T-helper 22 cell (primary cell): Measurements from ENCODE around the gene SIN3B.

ENCODE experiments used
- DNase-seq: peaks from one replicate; pipeline ENCODE4 v3.0.0-alpha.2; 2020; ENCODE audit warnings: low read depth

Gene SIN3B

DNA sequence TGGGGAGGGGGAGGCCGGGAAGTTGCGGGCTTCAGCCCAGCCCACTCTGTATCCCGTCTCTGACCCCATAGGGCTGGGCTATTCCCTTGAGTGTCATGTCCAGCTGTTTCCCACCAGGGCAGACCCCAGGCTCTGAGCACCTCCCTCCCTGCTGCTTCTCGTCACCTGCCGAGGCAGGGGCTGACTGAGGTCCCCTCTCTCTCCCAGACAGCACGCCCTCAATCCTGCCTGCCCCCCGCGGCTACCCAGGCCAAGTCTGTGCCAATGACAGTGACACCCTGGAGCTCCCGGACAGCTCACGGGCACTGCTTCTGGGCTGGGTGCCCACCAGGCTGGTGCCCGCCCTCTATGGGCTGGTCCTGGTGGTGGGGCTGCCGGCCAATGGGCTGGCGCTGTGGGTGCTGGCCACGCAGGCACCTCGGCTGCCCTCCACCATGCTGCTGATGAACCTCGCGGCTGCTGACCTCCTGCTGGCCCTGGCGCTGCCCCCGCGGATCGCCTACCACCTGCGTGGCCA is 60.2 kb downstream of the SIN3B start:
- DNase-seq, result no peak

DNA sequence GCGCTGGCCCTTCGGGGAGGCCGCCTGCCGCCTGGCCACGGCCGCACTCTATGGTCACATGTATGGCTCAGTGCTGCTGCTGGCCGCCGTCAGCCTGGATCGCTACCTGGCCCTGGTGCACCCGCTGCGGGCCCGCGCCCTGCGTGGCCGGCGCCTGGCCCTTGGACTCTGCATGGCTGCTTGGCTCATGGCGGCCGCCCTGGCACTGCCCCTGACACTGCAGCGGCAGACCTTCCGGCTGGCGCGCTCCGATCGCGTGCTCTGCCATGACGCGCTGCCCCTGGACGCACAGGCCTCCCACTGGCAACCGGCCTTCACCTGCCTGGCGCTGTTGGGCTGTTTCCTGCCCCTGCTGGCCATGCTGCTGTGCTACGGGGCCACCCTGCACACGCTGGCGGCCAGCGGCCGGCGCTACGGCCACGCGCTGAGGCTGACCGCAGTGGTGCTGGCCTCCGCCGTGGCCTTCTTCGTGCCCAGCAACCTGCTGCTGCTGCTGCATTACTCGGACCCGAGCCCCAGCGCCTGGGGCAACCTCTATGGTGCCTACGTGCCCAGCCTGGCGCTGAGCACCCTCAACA is 60.8 kb downstream of the SIN3B start:
- no peak for DNase-seq

DNA sequence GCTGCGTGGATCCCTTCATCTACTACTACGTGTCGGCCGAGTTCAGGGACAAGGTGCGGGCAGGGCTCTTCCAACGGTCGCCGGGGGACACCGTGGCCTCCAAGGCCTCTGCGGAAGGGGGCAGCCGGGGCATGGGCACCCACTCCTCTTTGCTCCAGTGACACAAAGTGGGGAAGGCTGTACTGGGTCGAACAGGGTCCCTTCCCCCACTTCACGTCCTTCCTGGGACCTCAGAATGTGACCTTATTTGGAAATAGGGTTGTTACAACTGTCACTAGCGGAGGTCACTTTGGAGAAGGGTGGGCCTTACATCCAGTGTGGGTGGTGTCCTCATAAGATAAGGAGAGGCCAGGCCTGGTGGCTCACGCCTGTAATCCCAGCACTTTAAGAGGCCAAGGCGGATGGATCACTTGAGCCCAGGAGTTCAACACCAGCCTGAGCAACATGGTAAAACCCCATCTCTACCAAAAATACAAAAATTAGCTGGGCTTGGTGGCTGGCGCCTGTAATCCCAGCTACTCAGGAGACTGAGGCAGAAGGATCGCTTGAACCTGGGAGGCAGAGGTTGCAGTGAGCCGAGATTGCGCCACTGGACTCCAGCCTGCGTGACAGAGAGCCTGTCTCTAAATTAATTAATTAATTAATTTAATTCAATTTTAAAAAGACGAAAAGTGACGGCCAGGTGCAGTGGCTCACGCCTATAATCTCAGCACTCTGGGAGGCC is 61.4 kb downstream of the SIN3B start:
- no peak for DNase-seq

DNA sequence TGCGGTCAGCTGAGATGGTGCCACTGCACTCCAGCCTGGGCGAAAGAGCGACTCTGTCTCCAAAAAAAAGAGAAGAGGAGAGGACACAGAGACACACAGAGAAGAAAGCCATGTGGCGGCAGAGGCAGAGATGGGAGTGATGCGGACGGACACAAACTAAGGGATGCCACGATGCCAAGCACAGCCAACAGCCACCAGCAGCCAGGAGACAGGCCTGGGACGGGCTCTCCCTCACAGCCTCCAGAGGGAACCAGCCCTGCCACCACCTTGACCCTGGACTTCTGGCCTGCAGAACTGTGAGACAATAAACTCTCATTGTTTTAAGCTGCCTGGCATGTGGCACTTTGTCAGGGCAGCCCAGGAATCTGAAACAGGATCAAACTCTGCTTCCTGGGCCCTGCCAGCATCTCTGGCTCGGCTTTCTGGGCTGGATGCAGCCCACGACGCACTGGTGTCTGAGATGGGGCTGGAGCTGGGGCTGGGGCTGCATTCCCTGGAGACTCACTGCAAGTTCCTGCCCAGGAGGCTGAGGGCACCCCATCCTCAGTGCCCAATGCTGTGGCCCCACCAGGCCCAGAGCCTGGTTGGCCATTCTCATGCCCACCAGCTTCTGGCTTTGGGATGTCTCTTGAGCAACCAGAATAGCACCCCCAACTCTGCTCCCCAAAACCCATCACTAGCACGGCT is 62.6 kb downstream of the SIN3B start:
- DNase-seq, result no peak

DNA sequence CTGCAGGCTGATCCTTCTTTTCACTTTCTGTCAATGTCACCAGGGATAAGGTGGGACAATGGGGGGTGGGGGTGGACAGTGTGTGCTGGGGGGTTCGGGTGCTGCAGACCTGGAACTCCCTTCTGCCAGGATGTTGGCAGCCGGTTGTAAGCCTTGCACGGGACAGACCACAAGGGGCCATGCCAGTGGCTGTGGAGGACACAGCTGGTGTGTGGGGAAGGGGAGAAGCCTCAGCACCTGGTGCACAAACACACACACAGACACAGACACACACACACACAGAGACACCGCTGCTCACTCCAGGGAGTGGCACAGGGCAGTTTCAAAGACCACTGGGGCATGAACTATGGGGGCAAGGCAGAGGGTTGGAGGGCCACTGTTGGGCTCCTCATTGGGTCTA is 63.2 kb downstream of the SIN3B start:
- DNase-seq, result no peak

DNA sequence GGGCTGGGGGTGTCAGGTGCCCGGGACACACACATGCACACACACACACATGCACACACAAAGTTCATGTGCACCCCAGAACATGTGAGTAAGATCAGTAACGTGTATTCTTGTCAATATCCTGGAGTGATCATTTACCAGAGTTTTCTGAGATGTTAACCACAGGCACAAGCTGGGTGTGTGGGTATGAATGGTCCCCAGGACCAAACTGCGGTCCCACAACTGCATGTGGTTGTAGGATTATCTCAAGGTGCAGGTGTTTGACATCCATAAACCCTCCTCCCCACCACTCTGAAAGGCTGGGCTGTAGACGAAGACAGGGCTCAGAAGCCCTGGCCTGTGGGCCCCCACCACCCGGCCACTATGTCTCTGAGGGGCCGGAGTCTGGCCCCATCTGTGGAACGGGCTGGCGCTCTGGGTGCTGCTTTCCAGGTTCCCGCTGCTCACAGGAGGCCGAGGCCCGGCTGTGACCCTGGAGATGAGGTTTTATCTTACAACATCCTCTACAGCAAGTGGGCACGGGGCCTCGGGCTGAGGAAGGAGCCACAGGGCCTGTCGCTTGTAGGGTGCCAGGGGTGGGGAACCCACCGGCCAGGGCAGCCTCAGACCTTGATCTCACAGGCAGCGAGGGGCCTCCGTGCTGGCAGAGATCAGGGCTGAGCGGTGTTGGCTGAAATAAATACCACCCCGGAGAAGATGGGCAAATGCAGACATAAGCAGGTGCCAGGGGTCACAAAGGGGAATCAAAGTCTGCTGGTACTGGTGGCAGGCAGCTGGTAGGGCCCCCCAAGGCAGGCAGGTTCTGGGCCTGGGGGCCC is 63.9 kb downstream of the SIN3B start:
- no peak for DNase-seq

DNA sequence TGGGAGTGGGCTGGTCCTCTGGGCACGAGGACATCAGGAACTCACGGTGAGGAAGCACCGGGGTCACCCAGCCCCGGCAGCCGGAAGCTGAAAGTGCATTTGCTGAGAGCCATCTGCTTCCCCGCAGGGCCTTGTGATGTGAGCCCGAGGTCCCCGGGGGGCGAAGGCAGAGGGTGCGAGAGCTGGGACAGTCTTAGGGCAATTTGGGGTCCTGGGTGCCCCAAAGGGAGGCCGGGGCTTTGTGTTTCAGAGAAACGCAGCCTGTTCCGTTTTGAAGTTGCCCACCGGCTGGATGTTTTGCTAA is 64.4 kb downstream of the SIN3B start:
- DNase-seq, result no peak

DNA sequence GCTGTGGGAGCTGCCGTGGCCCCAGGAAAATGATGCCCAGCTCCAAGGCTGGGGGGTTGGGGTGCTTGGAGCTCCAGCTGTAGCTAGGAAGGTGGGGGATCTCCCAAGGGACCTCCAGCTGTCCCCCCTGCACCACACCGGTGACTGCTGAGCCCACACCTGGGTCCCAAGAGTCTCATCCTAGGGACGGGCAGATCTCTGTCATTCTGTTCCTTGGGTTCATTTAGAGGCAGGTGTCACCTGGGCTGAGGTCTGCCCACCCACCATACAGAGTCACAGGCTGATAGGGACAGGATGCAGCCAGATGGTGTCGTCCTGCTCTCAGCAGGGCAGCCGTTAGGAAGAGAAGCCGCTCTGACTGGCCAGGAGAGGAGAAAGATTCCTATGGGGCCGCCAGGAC is 64.9 kb downstream of the SIN3B start:
- no peak for DNase-seq

DNA sequence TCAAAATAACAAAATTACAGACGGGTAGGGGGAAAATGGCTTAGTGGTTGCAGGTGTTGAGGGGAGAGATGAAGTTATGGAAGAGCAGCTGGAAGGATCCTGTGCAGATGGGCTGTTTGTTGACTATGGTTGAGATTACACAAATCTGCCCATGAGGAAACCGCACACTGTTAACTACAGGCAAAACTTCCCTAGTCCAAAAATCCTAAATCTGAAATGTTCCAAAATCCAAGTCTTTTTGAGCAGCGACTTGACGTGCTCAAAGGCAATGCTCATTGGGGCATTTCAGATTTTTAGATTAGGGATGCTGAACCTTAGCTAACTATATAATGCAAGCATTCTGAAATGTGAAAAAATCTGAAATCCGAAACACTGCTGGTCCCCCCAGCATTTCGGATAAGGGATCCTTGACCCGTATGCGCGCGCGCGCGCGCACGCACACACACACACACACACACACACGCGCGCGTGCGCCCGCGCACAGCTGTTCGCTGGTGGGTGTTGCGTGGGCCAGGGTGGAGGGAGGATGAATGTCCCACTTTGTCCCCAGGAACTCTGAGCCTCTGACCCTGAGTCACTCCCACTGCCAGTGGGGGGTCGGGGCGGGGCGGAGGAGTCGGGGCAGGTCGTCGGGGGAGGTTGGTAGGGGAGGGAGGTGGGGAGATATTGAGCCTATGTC is 66.4 kb downstream of the SIN3B start:
- no peak for DNase-seq

DNA sequence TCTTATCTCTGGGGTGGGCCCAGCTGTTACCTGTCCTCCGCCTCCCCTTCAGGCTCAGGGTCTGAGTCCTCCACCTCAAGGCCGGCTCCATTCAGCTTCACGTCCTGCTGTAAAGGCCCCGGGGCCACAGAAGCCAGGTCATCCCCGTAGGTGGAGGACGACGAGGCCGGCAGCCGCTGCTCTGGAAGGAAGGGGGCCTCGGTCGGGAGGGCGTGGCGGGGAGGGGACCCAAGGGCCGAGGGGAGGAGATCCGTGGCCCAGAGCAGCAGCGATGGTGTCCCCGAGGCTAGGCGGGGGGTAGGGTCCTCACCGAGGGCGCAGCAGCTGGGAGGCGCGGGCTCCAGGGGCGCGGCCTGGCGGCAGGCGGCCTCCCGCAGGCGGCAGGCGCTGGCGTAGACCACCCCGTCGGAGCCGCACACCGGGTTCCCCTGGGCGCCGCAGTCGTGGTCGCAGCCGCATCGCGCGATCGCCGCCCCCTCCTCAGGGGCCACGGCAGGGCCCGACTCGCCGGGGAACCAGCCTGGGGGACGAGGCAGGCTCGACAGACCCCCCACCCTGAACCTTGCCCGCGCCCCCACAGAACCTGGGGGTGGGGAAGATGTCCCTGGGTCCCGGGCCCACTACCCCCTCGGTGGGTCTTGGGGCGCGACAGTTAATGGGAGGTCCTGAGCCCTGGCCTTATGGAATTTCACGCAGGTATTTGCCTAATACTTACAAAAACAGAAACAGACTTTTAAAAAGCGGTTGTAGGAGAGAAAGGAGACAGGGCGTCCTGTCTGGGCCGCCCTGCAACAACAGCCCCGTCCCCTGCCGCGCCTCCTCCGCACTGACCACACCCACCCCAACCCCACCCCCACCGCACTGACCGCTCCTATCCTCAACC is 67.2 kb downstream of the SIN3B start:
- no peak for DNase-seq

DNA sequence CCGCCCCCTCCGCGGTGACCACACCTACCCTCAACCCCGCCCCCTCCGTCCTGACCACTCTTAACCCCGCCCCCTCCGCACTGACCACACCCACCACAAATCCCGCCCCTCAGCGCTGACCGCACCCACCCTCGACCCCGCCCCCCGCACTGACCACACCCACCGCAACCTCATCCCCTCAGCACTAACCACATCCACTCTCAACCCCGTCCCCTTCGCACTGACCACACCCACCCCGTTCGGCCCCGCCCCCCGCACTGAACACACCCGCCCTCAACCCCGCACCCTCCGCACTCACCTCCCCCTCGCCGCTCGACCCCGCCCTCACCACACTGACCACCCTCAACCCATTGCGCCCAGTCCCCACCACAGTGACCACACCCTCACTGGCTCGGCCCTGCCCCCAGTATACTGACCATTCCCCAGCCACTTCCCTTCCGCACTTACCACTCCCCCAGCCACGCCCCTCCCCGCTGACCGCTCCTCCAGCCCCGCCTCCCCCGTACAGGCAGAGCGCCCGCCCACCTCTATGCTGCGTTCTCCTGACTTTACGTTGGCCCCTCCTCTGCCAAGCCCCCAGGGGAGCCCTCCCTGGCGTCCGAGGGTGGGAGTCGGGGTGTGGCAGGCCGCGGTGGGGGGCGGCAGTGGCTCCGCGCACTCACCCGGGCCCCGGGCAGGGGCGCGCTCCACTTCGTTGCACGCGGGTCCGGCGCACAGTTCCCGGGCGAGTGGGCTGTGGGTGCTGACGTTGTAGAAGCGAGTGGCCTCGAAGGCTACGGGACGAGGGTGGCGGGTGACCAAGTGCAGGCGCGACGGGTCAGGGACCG is 68.0 kb downstream of the SIN3B start:
- peak; percentile 34 for DNase-seq

DNA sequence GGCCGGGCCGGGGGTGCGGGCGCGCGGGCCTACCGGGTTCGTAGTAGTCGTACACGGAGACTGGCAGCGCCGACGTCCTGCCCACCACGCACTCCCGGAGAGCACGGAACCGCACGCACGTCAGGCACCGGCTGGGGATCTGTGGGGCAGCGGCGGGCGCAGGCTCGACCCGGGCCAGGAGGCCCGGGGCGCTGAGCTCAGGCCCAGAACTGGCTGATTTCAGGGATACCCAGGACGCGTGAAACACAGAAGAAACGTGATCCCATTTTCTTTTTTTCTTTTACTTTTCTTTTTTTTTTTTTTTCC is 68.6 kb downstream of the SIN3B start:
- DNase-seq, result no peak

DNA sequence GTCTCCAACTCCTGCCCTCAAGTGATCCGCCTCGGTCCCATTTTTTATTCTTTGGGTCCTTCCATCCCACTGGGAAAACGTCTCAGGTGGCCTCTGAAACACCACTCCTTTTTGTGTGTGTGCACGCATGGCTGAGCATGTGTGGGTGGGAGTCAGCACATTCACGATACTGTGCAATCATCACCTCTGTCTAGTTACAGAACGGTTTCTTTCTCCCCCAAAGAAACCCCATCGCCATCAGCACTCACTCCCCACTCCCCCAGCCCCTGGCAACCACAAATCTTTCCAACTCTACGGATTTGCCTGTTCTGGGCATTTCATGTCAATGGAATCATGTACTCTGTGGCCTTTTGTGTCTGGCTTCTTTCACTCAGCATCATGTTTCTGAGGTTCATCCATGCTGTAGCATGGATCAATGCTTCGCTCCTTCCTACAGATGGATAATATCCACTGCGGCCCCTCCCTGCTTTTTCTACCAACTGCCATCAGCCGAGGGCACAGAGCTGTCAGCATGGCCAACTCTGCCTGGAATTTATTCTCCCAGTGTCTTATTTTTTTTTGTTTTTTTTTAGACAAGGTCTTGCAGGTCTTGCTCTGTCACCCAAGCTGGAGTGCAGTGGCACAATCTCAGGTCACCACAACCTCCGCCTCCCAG is 69.3 kb downstream of the SIN3B start:
- DNase-seq, result no peak

DNA sequence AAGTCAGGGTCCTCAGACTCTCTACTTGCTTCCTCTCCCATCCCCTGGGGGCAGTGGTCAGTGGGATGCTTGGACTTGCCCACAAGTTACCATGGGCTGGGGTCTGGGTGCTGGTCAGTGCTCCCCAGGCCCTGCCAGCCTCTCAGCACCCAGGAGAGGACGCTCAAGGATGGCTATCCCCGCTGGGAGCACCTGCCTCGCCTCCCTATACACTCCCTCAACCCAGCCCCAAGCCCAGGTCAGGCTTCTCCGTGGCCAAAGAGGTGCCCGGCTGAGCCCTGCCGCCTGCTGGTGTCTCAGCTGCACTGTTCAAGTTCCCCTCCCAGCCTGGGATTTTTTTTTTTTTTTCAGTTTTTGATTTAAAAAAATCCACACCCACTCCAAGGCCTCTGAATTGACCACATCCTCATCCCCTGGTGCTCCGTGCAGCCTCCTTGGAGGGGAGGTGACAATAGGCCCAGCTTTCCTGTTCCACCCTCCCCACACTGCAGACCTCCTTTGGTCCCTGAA is 70.4 kb downstream of the SIN3B start:
- DNase-seq, result no peak

DNA sequence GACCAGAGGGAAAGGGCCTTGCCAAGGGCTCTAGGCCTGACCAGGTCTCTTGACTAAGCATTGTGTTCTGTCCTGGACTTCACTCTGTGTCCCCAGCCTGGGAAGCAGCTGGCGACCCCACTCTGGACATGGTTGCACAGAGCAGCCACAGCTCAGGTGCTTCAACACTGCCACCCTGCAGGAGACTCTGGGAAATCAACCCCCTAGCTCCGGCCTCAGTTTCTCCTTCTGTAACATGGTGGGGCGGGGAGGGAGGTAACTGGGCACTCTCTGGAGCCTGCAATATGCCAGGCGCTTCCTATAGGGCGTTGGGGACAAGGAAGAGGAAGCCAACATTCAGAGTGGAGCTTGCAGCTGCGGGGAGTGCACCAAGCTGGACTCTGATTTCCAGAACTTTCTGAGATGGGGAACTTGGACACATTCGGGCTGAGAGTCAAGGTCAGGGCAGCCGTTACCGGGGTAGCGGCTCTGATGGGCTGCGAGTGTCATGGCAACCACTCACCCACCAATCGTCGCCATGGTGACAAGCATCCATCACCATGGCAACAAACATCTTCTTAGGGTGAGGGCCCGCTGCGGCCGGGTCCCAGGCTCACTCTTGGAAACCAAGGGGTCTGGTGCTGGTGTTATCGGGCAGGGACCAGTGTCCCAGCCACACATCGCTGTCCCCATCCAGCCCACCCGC is 72.4 kb downstream of the SIN3B start:
- no peak for DNase-seq

DNA sequence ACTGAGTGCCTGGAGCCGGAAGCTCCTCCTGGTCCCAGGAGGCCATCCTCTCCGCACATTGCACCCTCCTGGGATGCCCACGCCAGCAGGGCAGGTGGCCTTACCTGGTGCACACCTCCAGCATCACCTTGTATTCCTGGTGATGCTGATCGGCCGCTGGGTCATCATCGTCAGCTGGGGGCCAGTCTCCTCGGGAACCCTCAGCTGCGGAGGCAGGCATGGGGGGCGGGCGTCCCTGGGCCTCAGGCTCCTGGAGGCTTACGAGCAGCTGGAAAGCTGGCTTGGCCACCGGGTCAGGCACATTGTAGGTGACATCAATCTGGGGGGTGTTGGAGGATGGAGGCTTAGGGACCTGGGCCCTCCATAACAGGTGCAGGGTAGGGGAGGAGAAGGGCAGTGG is 73.3 kb downstream of the SIN3B start:
- DNase-seq, result no peak

DNA sequence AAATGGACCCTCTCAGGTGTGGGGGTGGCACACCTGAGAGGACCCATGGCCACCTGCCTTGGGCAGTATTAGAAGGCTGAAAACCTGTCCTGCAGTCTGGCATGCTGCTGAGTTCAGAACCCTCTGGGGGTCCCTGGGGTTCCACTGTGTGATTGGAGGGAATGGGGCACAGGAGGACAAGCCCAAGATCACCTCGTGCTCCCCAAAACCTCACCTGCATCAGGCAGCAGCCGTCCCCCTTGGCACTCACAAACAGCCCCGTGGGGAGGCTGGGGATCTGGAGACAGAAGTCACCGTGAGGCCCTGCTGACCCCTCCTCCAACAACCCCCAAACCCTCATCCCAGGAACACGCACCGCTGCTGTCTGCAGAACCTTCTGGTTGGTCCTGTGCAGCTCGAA is 74.1 kb downstream of the SIN3B start:
- no peak for DNase-seq

DNA sequence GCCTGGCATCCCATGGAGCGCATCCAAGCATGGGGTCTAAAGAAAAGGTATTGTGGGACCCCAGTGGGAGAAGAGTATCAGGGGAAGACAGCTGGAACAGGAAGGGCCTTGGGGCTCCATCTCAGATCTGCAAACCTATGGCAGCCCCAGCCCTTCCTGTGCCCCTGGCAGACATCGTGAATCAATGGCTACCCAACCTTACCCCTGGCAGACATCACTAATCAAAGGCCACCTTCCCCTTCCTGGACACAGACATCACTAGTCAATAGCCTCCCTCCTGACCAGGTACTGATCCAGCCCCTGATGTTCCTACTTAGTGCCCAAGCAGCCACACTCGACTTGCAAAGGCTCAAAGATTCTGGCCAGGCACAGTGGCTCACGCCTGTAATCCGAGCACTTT is 75.4 kb downstream of the SIN3B start:
- DNase-seq, result no peak

DNA sequence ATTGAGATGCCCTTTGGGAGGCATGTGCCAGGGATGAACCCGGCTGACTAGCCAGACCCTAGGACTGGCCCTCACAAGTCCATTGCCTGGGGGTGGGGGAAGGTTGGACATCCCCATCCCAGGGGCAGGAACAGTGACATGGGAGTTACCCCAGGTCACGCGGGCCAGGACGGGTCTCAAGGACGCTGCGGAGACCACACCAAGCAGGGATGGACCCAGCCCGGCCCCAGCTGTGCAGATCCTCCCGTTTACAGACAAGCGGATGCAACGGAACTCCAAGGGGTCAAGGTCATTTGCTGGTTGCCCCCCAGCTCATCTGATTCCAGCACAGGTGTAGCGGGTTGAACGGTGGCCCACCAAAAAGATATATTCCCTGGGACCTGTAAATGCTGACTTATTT is 79.6 kb downstream of the SIN3B start:
- DNase-seq, result no peak
